ENCODE results near the gene ZMIZ2. TPM values are rescaled to one million over a fixed set of nuclear protein-coding genes. Genes with fewer than 3 reads are reported as not detected.

ZMIZ2 gene
- total and polyA plus RNA-seq, 4 donors: 4.4 to 11.6 (median 7.7) TPM

- peaks cover 3 to 11% (median 4%) of the 10 kb centered on the region in 4 donors for H3K36me3 ChIP-seq (ENCODE audit: control insufficient read depth in 4 of 4, insufficient read depth in 3 of 4, low read depth in 1 of 4, low read length in 3 of 4)
- no peaks in the 10 kb centered on the region for H3K9me3 ChIP-seq (ENCODE audit: control insufficient read depth in 4 of 4, low read length in 3 of 4)
- peaks cover 6 to 35% (median 30%) of the 10 kb centered on the region in 4 donors for H3K4me1 ChIP-seq (ENCODE audit: control insufficient read depth in 4 of 4, insufficient read depth in 4 of 4, low read length in 3 of 4)
- no peaks in the 10 kb centered on the region for H3K27me3 ChIP-seq (ENCODE audit: control insufficient read depth in 4 of 4, insufficient read depth in 4 of 4, low read length in 3 of 4)
- no peak overlapping the region for H3K9ac ChIP-seq (ENCODE audit: low read depth in 1 of 2, low read length in 2 of 2)
- TF ChIP-seq CTCF (IDR thresholded peaks at IDR 0.05; ENCODE audit: low read depth, low read length, missing input control): no peak
- no peak for TF ChIP-seq SP1 (IDR thresholded peaks at IDR 0.05)
- no peak for TF ChIP-seq HNF4G (IDR thresholded peaks at IDR 0.05)
- no peak for TF ChIP-seq MAX (IDR thresholded peaks at IDR 0.05)
- no peak for TF ChIP-seq GABPA (IDR thresholded peaks at IDR 0.05 in 1 of 2, conservative IDR thresholded peaks at IDR 0.05 in 1 of 2)
- TF ChIP-seq FOXA1 (IDR thresholded peaks at IDR 0.05): no peak
- no peak for TF ChIP-seq REST (IDR thresholded peaks at IDR 0.05)
- no peak for TF ChIP-seq YY1 (IDR thresholded peaks at IDR 0.05)
- TF ChIP-seq JUND (IDR thresholded peaks at IDR 0.05): no peak
- TF ChIP-seq EGR1 (IDR thresholded peaks at IDR 0.05; ENCODE audit: low read depth in 2 of 2): no peak
- peak; percentile 27 for DNase-seq (ENCODE audit: low spot score)
- no peak overlapping the region for H3K27ac ChIP-seq (ENCODE audit: low read depth in 1 of 2, low read length in 2 of 2)
- no peak overlapping the region for H3K4me3 ChIP-seq (ENCODE audit: low read depth in 1 of 3, low read length in 3 of 3)
- WGBS: 42% methylated on average over 3 of the region's 3 CpGs
Observed at GRCh38 chr7:44771358-44771757, 22.7 kb downstream of the ZMIZ2 start.

GRCh38 chr7:44772440-44772839 is 23.8 kb downstream of the ZMIZ2 start:
- Histone ChIP-seq H3K36me3 (ENCODE audit: control insufficient read depth in 4 of 4, insufficient read depth in 3 of 4, low read depth in 1 of 4, low read length in 3 of 4) (peaks cover 0 to 2% (median 0%) of the 10 kb centered on the region in 4 donors), H3K4me3 (ENCODE audit: low read depth in 1 of 3, low read length in 3 of 3) (no peak overlapping the region), H3K9me3 (ENCODE audit: control insufficient read depth in 4 of 4, low read length in 3 of 4) (no peaks in the 10 kb centered on the region), H3K27ac (ENCODE audit: low read depth in 1 of 2, low read length in 2 of 2) (no peak overlapping the region), H3K27me3 (ENCODE audit: control insufficient read depth in 4 of 4, insufficient read depth in 4 of 4, low read length in 3 of 4) (no peaks in the 10 kb centered on the region), H3K4me1 (ENCODE audit: control insufficient read depth in 4 of 4, insufficient read depth in 4 of 4, low read length in 3 of 4) (peaks cover 6 to 30% (median 27%) of the 10 kb centered on the region in 4 donors), H3K9ac (ENCODE audit: low read depth in 1 of 2, low read length in 2 of 2) (no peak overlapping the region)
- TF ChIP-seq EGR1 (IDR thresholded peaks at IDR 0.05; ENCODE audit: low read depth in 2 of 2) (no peak), ZBTB33 (IDR thresholded peaks at IDR 0.05) (no peak), FOXA1 (IDR thresholded peaks at IDR 0.05) (no peak), NR2F2 (IDR thresholded peaks at IDR 0.05) (no peak)
- 71% methylated on average over 6 of the region's 6 CpGs for WGBS
- DNase-seq (ENCODE audit: low spot score): no peak
